ENCODE data around the gene SCRN2.

DNA sequence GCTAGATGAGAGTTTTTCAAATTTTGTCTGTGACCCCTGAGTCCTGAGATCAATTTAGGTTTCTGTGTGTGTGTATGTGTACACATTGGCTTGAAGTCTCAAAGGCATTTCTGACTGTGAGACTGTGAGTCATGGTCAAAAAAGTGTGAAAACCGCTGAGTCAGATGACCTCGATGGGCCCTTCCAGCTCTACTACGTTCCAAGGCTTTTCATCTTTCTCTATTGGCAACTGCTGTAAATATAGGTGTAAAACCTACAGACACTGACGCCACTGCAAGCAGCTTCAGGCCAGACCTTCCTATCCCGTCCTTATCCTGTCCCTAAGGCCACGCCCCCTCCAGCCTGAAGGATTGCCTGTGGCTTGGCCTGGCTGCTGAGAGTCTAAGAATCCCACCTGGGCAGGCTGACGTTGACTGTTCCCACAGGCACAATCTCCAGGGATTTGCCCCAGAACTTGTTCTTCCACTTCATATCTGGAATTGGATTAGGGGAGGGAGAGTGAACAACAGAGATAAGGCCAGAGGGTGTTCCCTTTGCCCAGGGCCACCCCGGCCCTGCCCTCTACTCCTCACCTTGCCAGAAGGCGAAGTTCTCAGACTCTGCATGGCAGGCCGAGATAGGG is 30.8 kb downstream of the SCRN2 start:
- TF ChIP-seq, protein P1, sequence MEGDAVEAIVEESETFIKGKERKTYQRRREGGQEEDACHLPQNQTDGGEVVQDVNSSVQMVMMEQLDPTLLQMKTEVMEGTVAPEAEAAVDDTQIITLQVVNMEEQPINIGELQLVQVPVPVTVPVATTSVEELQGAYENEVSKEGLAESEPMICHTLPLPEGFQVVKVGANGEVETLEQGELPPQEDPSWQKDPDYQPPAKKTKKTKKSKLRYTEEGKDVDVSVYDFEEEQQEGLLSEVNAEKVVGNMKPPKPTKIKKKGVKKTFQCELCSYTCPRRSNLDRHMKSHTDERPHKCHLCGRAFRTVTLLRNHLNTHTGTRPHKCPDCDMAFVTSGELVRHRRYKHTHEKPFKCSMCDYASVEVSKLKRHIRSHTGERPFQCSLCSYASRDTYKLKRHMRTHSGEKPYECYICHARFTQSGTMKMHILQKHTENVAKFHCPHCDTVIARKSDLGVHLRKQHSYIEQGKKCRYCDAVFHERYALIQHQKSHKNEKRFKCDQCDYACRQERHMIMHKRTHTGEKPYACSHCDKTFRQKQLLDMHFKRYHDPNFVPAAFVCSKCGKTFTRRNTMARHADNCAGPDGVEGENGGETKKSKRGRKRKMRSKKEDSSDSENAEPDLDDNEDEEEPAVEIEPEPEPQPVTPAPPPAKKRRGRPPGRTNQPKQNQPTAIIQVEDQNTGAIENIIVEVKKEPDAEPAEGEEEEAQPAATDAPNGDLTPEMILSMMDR (IDR thresholded peaks at IDR 0.05) = no peak
- no peak for TF ChIP-seq ZFX (IDR thresholded peaks at IDR 0.05; ENCODE audit: borderline replicate concordance)

All from 22Rv1 (cell line).